GM23338 (cell line): ENCODE measurements around the gene TSPAN5. TPM values are rescaled to one million over a fixed set of nuclear protein-coding genes. Genes with fewer than 3 reads are reported as not detected.

Source experiments
- ATAC-seq: fragments of 200-7000 bp; cut with Tn5 transposase; 3 replicates; pipeline ENCODE4 v1.9.1; 2020
- DNase-seq: peaks from one replicate; pipeline ENCODE4 v3.0.0-alpha.2; 2015; ENCODE audit warnings: low spot score
- H2AFZ ChIP-seq: fragments of 200-600 bp; sonication (generic); 2 replicates; pipeline ENCODE4 v1.8.0; 2016; ENCODE audit warnings: antibody characterized with exemption, mild to moderate bottlenecking, moderate library complexity
- H3F3A ChIP-seq: fragments of 200-600 bp; sonication (generic); replicated peaks from 2 replicates; pipeline ENCODE4 v1.8.0; 2017; ENCODE audit warnings: antibody characterized with exemption, mixed run types, low read depth
- H3K27ac ChIP-seq: fragments of 200-600 bp; sonication (generic); 2 replicates; pipeline ENCODE4 v1.6.1; 2016; ENCODE audit warnings: low read depth
- H3K27me3 ChIP-seq: fragments of 200-600 bp; sonication (generic); 2 replicates; pipeline ENCODE4 v1.8.0; 2016; ENCODE audit warnings: mild to moderate bottlenecking, mixed run types, moderate library complexity; ENCODE audit not compliant: insufficient read depth
- H3K36me3 ChIP-seq: fragments of 200-600 bp; sonication (generic); 2 replicates; pipeline ENCODE4 v1.8.0; 2016; ENCODE audit warnings: mild to moderate bottlenecking; ENCODE audit not compliant: insufficient read depth
- H3K4me1 ChIP-seq: fragments of 200-600 bp; sonication (generic); 2 replicates; pipeline ENCODE4 v1.8.0; 2016; ENCODE audit warnings: mild to moderate bottlenecking, moderate library complexity; ENCODE audit not compliant: insufficient read depth
- H3K4me2 ChIP-seq: fragments of 200-600 bp; sonication (generic); 2 replicates; pipeline ENCODE4 v1.7.1; 2017; ENCODE audit warnings: mixed run types
- H3K4me3 ChIP-seq: fragments of 200-600 bp; sonication (generic); 2 replicates; pipeline ENCODE4 v1.6.1; 2016; ENCODE audit warnings: mixed run types
- H3K79me2 ChIP-seq: fragments of 200-600 bp; sonication (generic); replicated peaks from 2 replicates; pipeline ENCODE4 v1.8.0; 2017; ENCODE audit warnings: mild to moderate bottlenecking; ENCODE audit not compliant: insufficient read depth
- H3K9me2 ChIP-seq: fragments of 200-600 bp; sonication (generic); 2 replicates; pipeline ENCODE4 v1.8.0; 2017; ENCODE audit not compliant: insufficient read depth
- H4K20me1 ChIP-seq: fragments of 200-600 bp; sonication (generic); replicated peaks from 2 replicates; pipeline ENCODE4 v1.8.0; 2017; ENCODE audit warnings: mild to moderate bottlenecking; ENCODE audit not compliant: insufficient read depth
- H3K27ac Mint-ChIP-seq: 2 replicates; pipeline ENCODE4 v1.8.0; 2020; ENCODE audit warnings: inconsistent platforms, mild to moderate bottlenecking, moderate library complexity, mixed read lengths
- H3K27me3 Mint-ChIP-seq: 3 replicates; pipeline ENCODE4 v1.8.0; 2022; ENCODE audit warnings: low read depth, mild to moderate bottlenecking, moderate library complexity, mixed read lengths, inconsistent platforms; ENCODE audit not compliant: insufficient read depth, poor library complexity
- H3K36me3 Mint-ChIP-seq: 3 replicates; pipeline ENCODE4 v1.8.0; 2021; ENCODE audit warnings: low read depth, mild to moderate bottlenecking, inconsistent platforms, moderate library complexity, mixed read lengths
- H3K4me1 Mint-ChIP-seq: 3 replicates; pipeline ENCODE4 v1.8.0; 2020; ENCODE audit warnings: mild to moderate bottlenecking, inconsistent platforms, mixed read lengths
- H3K4me3 Mint-ChIP-seq: 3 replicates; pipeline ENCODE4 v1.8.0; 2021; ENCODE audit warnings: moderate library complexity, mild to moderate bottlenecking, inconsistent platforms, mixed read lengths
- H3K9me3 Mint-ChIP-seq: 3 replicates; pipeline ENCODE4 v1.8.0; 2020; ENCODE audit warnings: moderate library complexity, mild to moderate bottlenecking, inconsistent platforms, mixed read lengths
- EZH2phosphoT487 ChIP-seq: fragments of 200-600 bp; sonication (generic); IDR thresholded peaks from one replicate; pipeline ENCODE4 v1.8.1; 2018; ENCODE audit warnings: antibody characterized with exemption; ENCODE audit not compliant: unreplicated experiment
- NANOG ChIP-seq: IDR thresholded peaks from 2 replicates; pipeline ENCODE4 v1.6.1; 2016; ENCODE audit warnings: antibody characterized with exemption, borderline replicate concordance
- POLR2AphosphoS5 ChIP-seq: IDR thresholded peaks from 2 replicates; pipeline ENCODE4 v1.6.1; 2016; ENCODE audit warnings: antibody characterized with exemption, low read depth
- STAT1 ChIP-seq: IDR thresholded peaks from one replicate; pipeline ENCODE4 v1.6.1; 2016; ENCODE audit warnings: antibody characterized with exemption; ENCODE audit not compliant: unreplicated experiment
- ZNF114 ChIP-seq: fragments of 250-450 bp; sonication (Bioruptor Pico); IDR thresholded peaks from 2 replicates; pipeline ENCODE4 v1.5.0; 2020; ENCODE audit warnings: mild to moderate bottlenecking, moderate library complexity
- ZNF331 ChIP-seq: fragments of 250-450 bp; sonication (Bioruptor Pico); IDR thresholded peaks from 2 replicates; pipeline ENCODE4 v1.5.0; 2020; ENCODE audit warnings: low read depth, mild to moderate bottlenecking, moderate library complexity
- polyA plus RNA-seq: library from polyadenylated mRNA; unstranded; fragments of >200 nt; fragmentation: Nextera tagmentation; extraction: Ambion mirVana; gene quantifications from 2 replicates; pipeline ENCODE4 v1.2.1, GENCODE V29; 2016
- total RNA-seq: library from RNA; depleted of rRNA; stranded (reverse); fragments of >200 nt; shearing (Covaris generic); gene quantifications from 2 replicates; pipeline ENCODE4 v1.2.3, GENCODE V29; 2014
- TF ChIP-seq, protein P1 (sequence below): fragments of 250-450 bp; sonication (Bioruptor Pico); IDR thresholded peaks from 2 replicates; pipeline ENCODE4 v1.5.0; 2020; ENCODE audit warnings: mild to moderate bottlenecking, moderate library complexity
- TF ChIP-seq, protein P2 (sequence below), 2 experiments: fragments of 200-600 bp in 1 of 2; sonication (generic) in 1 of 2; conservative IDR thresholded peaks; 2 replicates each; pipeline versions ENCODE4 v1.5.1 to v1.6.1; 2016 to 2017; ENCODE audit warnings: antibody characterized with exemption in 2 of 2, low read depth in 2 of 2, mild to moderate bottlenecking in 2 of 2, moderate library complexity in 1 of 2

TSPAN5 gene
- total and polyA plus RNA-seq, 2 experiments from 2014 or later: 18.6 to 21.5 TPM

GRCh38 chr4:98503676-98504075 is 154.7 kb downstream of the TSPAN5 start (continued):
- TF ChIP-seq, protein P1, sequence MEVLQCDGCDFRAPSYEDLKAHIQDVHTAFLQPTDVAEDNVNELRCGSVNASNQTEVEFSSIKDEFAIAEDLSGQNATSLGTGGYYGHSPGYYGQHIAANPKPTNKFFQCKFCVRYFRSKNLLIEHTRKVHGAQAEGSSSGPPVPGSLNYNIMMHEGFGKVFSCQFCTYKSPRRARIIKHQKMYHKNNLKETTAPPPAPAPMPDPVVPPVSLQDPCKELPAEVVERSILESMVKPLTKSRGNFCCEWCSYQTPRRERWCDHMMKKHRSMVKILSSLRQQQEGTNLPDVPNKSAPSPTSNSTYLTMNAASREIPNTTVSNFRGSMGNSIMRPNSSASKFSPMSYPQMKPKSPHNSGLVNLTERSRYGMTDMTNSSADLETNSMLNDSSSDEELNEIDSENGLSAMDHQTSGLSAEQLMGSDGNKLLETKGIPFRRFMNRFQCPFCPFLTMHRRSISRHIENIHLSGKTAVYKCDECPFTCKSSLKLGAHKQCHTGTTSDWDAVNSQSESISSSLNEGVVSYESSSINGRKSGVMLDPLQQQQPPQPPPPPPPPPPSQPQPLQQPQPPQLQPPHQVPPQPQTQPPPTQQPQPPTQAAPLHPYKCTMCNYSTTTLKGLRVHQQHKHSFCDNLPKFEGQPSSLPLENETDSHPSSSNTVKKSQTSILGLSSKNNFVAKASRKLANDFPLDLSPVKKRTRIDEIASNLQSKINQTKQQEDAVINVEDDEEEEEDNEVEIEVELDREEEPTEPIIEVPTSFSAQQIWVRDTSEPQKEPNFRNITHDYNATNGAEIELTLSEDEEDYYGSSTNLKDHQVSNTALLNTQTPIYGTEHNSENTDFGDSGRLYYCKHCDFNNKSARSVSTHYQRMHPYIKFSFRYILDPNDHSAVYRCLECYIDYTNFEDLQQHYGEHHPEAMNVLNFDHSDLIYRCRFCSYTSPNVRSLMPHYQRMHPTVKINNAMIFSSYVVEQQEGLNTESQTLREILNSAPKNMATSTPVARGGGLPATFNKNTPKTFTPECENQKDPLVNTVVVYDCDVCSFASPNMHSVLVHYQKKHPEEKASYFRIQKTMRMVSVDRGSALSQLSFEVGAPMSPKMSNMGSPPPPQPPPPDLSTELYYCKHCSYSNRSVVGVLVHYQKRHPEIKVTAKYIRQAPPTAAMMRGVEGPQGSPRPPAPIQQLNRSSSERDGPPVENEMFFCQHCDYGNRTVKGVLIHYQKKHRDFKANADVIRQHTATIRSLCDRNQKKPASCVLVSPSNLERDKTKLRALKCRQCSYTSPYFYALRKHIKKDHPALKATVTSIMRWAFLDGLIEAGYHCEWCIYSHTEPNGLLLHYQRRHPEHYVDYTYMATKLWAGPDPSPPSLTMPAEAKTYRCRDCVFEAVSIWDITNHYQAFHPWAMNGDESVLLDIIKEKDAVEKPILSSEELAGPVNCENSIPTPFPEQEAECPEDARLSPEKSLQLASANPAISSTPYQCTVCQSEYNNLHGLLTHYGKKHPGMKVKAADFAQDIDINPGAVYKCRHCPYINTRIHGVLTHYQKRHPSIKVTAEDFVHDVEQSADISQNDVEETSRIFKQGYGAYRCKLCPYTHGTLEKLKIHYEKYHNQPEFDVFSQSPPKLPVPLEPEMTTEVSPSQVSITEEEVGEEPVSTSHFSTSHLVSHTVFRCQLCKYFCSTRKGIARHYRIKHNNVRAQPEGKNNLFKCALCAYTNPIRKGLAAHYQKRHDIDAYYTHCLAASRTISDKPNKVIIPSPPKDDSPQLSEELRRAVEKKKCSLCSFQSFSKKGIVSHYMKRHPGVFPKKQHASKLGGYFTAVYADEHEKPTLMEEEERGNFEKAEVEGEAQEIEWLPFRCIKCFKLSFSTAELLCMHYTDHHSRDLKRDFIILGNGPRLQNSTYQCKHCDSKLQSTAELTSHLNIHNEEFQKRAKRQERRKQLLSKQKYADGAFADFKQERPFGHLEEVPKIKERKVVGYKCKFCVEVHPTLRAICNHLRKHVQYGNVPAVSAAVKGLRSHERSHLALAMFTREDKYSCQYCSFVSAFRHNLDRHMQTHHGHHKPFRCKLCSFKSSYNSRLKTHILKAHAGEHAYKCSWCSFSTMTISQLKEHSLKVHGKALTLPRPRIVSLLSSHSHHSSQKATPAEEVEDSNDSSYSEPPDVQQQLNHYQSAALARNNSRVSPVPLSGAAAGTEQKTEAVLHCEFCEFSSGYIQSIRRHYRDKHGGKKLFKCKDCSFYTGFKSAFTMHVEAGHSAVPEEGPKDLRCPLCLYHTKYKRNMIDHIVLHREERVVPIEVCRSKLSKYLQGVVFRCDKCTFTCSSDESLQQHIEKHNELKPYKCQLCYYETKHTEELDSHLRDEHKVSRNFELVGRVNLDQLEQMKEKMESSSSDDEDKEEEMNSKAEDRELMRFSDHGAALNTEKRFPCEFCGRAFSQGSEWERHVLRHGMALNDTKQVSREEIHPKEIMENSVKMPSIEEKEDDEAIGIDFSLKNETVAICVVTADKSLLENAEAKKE (CRISPR knock-in tag): no peak
- TF ChIP-seq, protein P2, sequence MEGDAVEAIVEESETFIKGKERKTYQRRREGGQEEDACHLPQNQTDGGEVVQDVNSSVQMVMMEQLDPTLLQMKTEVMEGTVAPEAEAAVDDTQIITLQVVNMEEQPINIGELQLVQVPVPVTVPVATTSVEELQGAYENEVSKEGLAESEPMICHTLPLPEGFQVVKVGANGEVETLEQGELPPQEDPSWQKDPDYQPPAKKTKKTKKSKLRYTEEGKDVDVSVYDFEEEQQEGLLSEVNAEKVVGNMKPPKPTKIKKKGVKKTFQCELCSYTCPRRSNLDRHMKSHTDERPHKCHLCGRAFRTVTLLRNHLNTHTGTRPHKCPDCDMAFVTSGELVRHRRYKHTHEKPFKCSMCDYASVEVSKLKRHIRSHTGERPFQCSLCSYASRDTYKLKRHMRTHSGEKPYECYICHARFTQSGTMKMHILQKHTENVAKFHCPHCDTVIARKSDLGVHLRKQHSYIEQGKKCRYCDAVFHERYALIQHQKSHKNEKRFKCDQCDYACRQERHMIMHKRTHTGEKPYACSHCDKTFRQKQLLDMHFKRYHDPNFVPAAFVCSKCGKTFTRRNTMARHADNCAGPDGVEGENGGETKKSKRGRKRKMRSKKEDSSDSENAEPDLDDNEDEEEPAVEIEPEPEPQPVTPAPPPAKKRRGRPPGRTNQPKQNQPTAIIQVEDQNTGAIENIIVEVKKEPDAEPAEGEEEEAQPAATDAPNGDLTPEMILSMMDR (conservative IDR thresholded peaks at IDR 0.05; ENCODE audit: low read depth in 2 of 2): no peak
- no peak for TF ChIP-seq ZNF331 (CRISPR knock-in tag)

DNA sequence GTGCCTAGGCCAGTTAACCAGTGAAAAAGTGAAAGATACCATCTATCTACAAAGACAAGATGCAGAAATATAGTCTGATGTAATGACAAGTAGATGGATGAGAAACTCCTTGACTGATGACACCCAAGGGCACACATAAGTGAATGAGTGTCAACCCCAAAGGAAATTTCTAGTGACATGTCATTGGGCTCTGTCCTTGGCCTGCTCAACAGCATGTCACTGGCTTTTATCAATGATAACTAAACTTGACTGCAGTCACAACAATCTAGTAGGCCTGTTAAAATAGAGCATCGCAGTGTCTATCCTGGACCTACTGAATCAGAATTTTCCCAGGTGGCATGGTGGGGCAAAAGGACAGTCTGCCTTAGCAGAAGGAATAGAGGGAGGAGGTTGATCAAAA is 155.8 kb downstream of the TSPAN5 start:
- H3K4me2 ChIP-seq: no peak overlapping the region
- DNase-seq (no peak), ATAC-seq (no peak)
- Mint-ChIP-seq H3K27me3 (peaks cover 12% of the 10 kb centered on the region), H3K36me3 (peaks cover 12% of the 10 kb centered on the region), H3K4me3 (no peak overlapping the region), H3K9me3 (no peaks in the 10 kb centered on the region; the same call in 2 of the 3 replicates), H3K4me1 (peaks cover 20% of the 10 kb centered on the region), H3K27ac (no peak overlapping the region)
- H3K36me3 ChIP-seq: no peaks in the 10 kb centered on the region
- no peaks in the 10 kb centered on the region for H4K20me1 ChIP-seq
- no peak overlapping the region for H3K4me3 ChIP-seq
- no peak overlapping the region for H2AFZ ChIP-seq
- H3K27ac ChIP-seq: no peak overlapping the region
- H3K79me2 ChIP-seq: no peaks in the 10 kb centered on the region
- H3K9me2 ChIP-seq: peaks cover 3% of the 10 kb centered on the region; the same call in 1 of the 2 replicates
- no peaks in the 10 kb centered on the region for H3K27me3 ChIP-seq
- peaks cover 10% of the 10 kb centered on the region for H3K4me1 ChIP-seq
- no peaks in the 10 kb centered on the region for H3F3A ChIP-seq
- no peak for TF ChIP-seq ZNF114
- TF ChIP-seq POLR2AphosphoS5: no peak
- TF ChIP-seq EZH2phosphoT487: no peak
- TF ChIP-seq NANOG: no peak
- TF ChIP-seq, protein P1 (CRISPR knock-in tag): no peak
- TF ChIP-seq STAT1: no peak
